ENCODE data around the gene TOMM5.

Gene TOMM5

DNA sequence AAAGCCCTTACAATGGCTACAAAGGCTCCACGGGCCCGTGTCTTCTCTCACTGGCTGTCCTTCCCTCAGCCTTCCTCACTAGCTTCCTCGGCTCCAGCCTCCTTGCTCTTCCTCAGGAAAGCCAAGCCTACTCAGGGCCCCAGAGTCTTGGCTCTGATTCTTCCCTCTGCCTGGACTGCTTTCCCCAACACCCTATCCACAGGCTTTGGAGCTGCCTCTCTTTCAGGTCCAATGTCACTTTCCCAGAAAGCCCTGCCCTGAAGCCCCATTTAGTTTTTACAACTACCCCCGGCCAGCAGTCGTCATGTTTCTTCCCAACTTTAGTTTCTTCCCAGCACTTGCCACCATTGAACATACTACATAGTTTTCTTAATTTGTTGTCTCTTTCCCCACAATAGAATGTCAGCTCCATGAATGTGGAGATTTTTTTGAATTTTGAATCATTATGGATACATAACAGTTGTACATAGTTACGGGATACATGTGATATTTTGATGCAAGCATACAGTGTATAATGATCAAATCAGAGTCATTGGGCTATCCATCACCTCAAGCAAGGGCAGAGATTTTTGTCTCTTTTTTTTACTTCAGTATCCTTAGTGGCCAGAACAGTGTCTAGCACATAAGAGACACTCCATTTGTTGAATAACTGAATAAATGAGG is 17.5 kb upstream of the TOMM5 start:
- DNase-seq (ENCODE audit: low read depth in 1 of 2, low spot score in 1 of 2) = no peak
- TF ChIP-seq GABPA (IDR thresholded peaks at IDR 0.05; ENCODE audit: low read depth) = no peak
- TF ChIP-seq SPI1 (IDR thresholded peaks at IDR 0.05; ENCODE audit: borderline replicate concordance, low read depth) = no peak
- TF ChIP-seq POLR2AphosphoS5 (IDR thresholded peaks at IDR 0.05; ENCODE audit: low read depth) = no peak
- TF ChIP-seq, protein P1, sequence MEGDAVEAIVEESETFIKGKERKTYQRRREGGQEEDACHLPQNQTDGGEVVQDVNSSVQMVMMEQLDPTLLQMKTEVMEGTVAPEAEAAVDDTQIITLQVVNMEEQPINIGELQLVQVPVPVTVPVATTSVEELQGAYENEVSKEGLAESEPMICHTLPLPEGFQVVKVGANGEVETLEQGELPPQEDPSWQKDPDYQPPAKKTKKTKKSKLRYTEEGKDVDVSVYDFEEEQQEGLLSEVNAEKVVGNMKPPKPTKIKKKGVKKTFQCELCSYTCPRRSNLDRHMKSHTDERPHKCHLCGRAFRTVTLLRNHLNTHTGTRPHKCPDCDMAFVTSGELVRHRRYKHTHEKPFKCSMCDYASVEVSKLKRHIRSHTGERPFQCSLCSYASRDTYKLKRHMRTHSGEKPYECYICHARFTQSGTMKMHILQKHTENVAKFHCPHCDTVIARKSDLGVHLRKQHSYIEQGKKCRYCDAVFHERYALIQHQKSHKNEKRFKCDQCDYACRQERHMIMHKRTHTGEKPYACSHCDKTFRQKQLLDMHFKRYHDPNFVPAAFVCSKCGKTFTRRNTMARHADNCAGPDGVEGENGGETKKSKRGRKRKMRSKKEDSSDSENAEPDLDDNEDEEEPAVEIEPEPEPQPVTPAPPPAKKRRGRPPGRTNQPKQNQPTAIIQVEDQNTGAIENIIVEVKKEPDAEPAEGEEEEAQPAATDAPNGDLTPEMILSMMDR (IDR thresholded peaks at IDR 0.05; ENCODE audit: insufficient read depth, low read length) = no peak
- TF ChIP-seq, protein P2, sequence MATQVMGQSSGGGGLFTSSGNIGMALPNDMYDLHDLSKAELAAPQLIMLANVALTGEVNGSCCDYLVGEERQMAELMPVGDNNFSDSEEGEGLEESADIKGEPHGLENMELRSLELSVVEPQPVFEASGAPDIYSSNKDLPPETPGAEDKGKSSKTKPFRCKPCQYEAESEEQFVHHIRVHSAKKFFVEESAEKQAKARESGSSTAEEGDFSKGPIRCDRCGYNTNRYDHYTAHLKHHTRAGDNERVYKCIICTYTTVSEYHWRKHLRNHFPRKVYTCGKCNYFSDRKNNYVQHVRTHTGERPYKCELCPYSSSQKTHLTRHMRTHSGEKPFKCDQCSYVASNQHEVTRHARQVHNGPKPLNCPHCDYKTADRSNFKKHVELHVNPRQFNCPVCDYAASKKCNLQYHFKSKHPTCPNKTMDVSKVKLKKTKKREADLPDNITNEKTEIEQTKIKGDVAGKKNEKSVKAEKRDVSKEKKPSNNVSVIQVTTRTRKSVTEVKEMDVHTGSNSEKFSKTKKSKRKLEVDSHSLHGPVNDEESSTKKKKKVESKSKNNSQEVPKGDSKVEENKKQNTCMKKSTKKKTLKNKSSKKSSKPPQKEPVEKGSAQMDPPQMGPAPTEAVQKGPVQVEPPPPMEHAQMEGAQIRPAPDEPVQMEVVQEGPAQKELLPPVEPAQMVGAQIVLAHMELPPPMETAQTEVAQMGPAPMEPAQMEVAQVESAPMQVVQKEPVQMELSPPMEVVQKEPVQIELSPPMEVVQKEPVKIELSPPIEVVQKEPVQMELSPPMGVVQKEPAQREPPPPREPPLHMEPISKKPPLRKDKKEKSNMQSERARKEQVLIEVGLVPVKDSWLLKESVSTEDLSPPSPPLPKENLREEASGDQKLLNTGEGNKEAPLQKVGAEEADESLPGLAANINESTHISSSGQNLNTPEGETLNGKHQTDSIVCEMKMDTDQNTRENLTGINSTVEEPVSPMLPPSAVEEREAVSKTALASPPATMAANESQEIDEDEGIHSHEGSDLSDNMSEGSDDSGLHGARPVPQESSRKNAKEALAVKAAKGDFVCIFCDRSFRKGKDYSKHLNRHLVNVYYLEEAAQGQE (IDR thresholded peaks at IDR 0.05; ENCODE audit: insufficient replicate concordance, low read depth) = no peak
- no peak overlapping the region for H3K4me3 ChIP-seq (replicated peaks; ENCODE audit: insufficient read depth, low read length)
- H3K27me3 ChIP-seq (ENCODE audit: insufficient read depth, poor library complexity, severe bottlenecking) = peaks cover 4% of the 10 kb centered on the region
- H3K27ac ChIP-seq (replicated peaks) = no peak overlapping the region

DNA sequence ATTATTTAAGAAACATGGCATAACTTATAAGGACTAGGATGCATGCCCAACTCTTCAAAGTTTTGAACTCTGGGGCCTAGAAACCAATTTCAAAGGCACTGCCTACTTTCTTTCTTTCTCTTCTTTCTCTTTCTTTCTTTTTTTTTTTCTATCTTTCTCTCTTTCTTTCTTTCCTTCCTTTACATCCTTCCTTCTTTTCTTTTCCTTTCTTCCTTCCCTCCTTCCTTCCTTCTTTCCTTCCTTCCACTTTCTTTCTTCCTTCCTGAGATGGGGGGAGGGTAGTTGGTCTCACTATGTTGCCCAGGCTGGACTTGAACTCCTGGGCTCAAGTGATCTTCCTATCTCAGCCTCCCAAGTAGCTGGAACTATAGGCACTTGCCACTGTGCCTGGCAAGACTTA is 15.9 kb upstream of the TOMM5 start:
- no peak for DNase-seq (ENCODE audit: low read depth in 1 of 2, low spot score in 1 of 2)
- Histone ChIP-seq H3K27ac (replicated peaks) (no peak overlapping the region), H3K4me3 (replicated peaks; ENCODE audit: insufficient read depth, low read length) (no peak overlapping the region), H3K27me3 (ENCODE audit: insufficient read depth, poor library complexity, severe bottlenecking) (peaks cover 5% of the 10 kb centered on the region)
- TF ChIP-seq SPI1 (IDR thresholded peaks at IDR 0.05; ENCODE audit: borderline replicate concordance, low read depth) (no peak), POLR2AphosphoS5 (IDR thresholded peaks at IDR 0.05; ENCODE audit: low read depth) (no peak), GABPA (IDR thresholded peaks at IDR 0.05; ENCODE audit: low read depth) (no peak)
- TF ChIP-seq, protein P2 (IDR thresholded peaks at IDR 0.05; ENCODE audit: insufficient replicate concordance, low read depth) = no peak
- TF ChIP-seq, protein P1 (IDR thresholded peaks at IDR 0.05; ENCODE audit: insufficient read depth, low read length) = no peak

DNA sequence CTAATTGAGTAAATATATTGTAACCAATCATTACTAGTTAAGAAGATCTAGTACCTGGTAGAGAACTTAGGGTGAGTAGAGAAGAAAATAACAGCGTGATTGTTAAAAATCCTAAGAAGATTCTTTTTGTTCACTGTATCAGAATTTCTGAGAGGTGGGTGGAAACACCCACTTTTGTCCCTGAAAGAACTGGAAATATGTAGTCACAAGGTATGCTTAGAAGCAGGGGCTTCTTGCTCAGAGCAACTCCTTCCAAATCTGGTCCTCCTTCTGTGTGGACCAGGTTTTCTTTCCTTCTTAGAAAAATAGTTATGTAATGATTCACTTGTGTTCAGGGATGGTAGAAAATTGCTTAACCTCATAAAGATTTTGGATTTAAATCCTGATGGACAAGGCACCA is 11.9 kb upstream of the TOMM5 start:
- H3K27ac ChIP-seq (replicated peaks) = no peak overlapping the region
- no peak overlapping the region for H3K4me3 ChIP-seq (replicated peaks; ENCODE audit: insufficient read depth, low read length)
- peaks cover 4% of the 10 kb centered on the region for H3K27me3 ChIP-seq (ENCODE audit: insufficient read depth, poor library complexity, severe bottlenecking)
- no peak for DNase-seq (ENCODE audit: low read depth in 1 of 2, low spot score in 1 of 2)
- TF ChIP-seq GABPA (IDR thresholded peaks at IDR 0.05; ENCODE audit: low read depth) (no peak), SPI1 (IDR thresholded peaks at IDR 0.05; ENCODE audit: borderline replicate concordance, low read depth) (no peak), POLR2AphosphoS5 (IDR thresholded peaks at IDR 0.05; ENCODE audit: low read depth) (no peak)
- TF ChIP-seq, protein P2 (IDR thresholded peaks at IDR 0.05; ENCODE audit: insufficient replicate concordance, low read depth) = no peak
- TF ChIP-seq, protein P1 (IDR thresholded peaks at IDR 0.05; ENCODE audit: insufficient read depth, low read length) = no peak
